K562 (cell line): ENCODE measurements around the gene GLRX2. TPM values are rescaled to one million over a fixed set of nuclear protein-coding genes. Genes with fewer than 3 reads are reported as not detected.

Source experiments
- ARNT ChIP-seq, 2 experiments: fragments of 450-650 bp; IDR thresholded peaks; 2 replicates each; pipeline ENCODE4 v1.6.1; 2016; ENCODE audit warnings: mild to moderate bottlenecking in 1 of 2
- ESRRB ChIP-seq: fragments of 250-450 bp; sonication (Bioruptor Pico); IDR thresholded peaks from 2 replicates; pipeline ENCODE4 v1.5.0; 2020; ENCODE audit warnings: mild to moderate bottlenecking, moderate library complexity, borderline replicate concordance
- FOXA1 ChIP-seq: fragments of 450-650 bp; IDR thresholded peaks from 2 replicates; pipeline ENCODE4 v1.6.1; 2016; ENCODE audit warnings: mild to moderate bottlenecking, borderline replicate concordance
- FOXK2 ChIP-seq, 2 experiments: fragments of 450-650 bp; IDR thresholded peaks in 1 of 2; conservative IDR thresholded peaks in 1 of 2; 2 replicates each; pipeline ENCODE4 v1.6.1; 2016; ENCODE audit warnings: low read depth in 2 of 2, mild to moderate bottlenecking in 1 of 2
- HCFC1 ChIP-seq: IDR thresholded peaks from 2 replicates; pipeline ENCODE4 v1.6.1; 2012; ENCODE audit warnings: low read depth, low read length, improper control_type of control experiment
- HDAC3 ChIP-seq: fragments of 450-650 bp; IDR thresholded peaks from 2 replicates; pipeline ENCODE4 v1.6.1; 2018; ENCODE audit warnings: borderline replicate concordance, mild to moderate bottlenecking, moderate library complexity; ENCODE audit not compliant: partially characterized antibody
- ILK ChIP-seq: fragments of 450-650 bp; IDR thresholded peaks from 2 replicates; pipeline ENCODE4 v1.6.1; 2016; ENCODE audit warnings: missing genetic modification characterization, low read depth, mild to moderate bottlenecking, missing compliant biosample characterization, moderate library complexity, borderline replicate concordance
- L3MBTL2 ChIP-seq: fragments of 450-650 bp; IDR thresholded peaks from 2 replicates; pipeline ENCODE4 v1.6.1; 2016; ENCODE audit warnings: mild to moderate bottlenecking, moderate library complexity
- MBD2 ChIP-seq: sonication (generic); IDR thresholded peaks from 2 replicates; pipeline ENCODE4 v1.6.1; 2016; ENCODE audit warnings: low read depth, borderline replicate concordance
- MCM2 ChIP-seq: fragments of 450-650 bp; IDR thresholded peaks from 2 replicates; pipeline ENCODE4 v1.6.1; 2017; ENCODE audit warnings: low read depth, mild to moderate bottlenecking
- MEIS2 ChIP-seq: fragments of 450-650 bp; IDR thresholded peaks from 2 replicates; pipeline ENCODE4 v1.6.1; 2014; ENCODE audit warnings: mild to moderate bottlenecking; ENCODE audit not compliant: partially characterized antibody
- MTA1 ChIP-seq: fragments of 450-650 bp; IDR thresholded peaks from 2 replicates; pipeline ENCODE4 v1.6.1; 2017; ENCODE audit warnings: borderline replicate concordance
- NFE2 ChIP-seq: IDR thresholded peaks from 2 replicates; pipeline ENCODE4 v1.6.1; 2014; ENCODE audit warnings: antibody characterized with exemption, low read depth
- NONO ChIP-seq, 2 experiments: fragments of 200-400 bp in 1 of 2; fragments of 450-650 bp in 1 of 2; formaldehyde crosslinking in 1 of 2; IDR thresholded peaks; 2 replicates each; pipeline ENCODE4 v1.6.1; 2017; ENCODE audit warnings: low read depth in 2 of 2, mild to moderate bottlenecking in 2 of 2, moderate library complexity in 2 of 2, low read length in 1 of 2
- RBM25 ChIP-seq: fragments of 200-400 bp; formaldehyde crosslinking; IDR thresholded peaks from 2 replicates; pipeline ENCODE4 v1.6.1; 2018; ENCODE audit warnings: low read length, low read depth, moderate library complexity; ENCODE audit not compliant: severe bottlenecking
- SUPT5H ChIP-seq: fragments of 450-650 bp; IDR thresholded peaks from 2 replicates; pipeline ENCODE4 v1.6.1; 2016
- TAF7 ChIP-seq: fragments of 450-650 bp; IDR thresholded peaks from 2 replicates; pipeline ENCODE4 v1.6.1; 2016; ENCODE audit warnings: missing genetic modification characterization, missing compliant biosample characterization
- TFAM ChIP-seq: fragments of 250-450 bp; sonication (Bioruptor Pico); conservative IDR thresholded peaks from 2 replicates; pipeline ENCODE4 v1.5.0; 2021; ENCODE audit warnings: mild to moderate bottlenecking, moderate library complexity
- ZBTB8A ChIP-seq: fragments of 450-650 bp; IDR thresholded peaks from 2 replicates; pipeline ENCODE4 v1.6.1; 2018; ENCODE audit warnings: mild to moderate bottlenecking, moderate library complexity; ENCODE audit not compliant: partially characterized antibody
- ZNF184 ChIP-seq: sonication (generic); formaldehyde crosslinking; IDR thresholded peaks from 2 replicates; pipeline ENCODE4 v1.5.0; 2020; ENCODE audit warnings: missing genetic modification reagents
- ZNF431 ChIP-seq: sonication (generic); formaldehyde crosslinking; IDR thresholded peaks from 2 replicates; pipeline ENCODE4 v1.8.0; 2022; ENCODE audit warnings: mild to moderate bottlenecking, missing genetic modification reagents
- ZNF583 ChIP-seq: fragments of 250-450 bp; sonication (Bioruptor Pico); IDR thresholded peaks from 2 replicates; pipeline ENCODE4 v1.4.0; 2020
- polyA plus RNA-seq, 8 experiments: library from polyadenylated mRNA; depleted of rRNA in 4 of 8; stranded (reverse) in 5 of 8; unstranded in 3 of 8; fragments of >200 nt; fragmentation: Nextera tagmentation in 2 of 8; fragmentation: Illumina TruSeq in 1 of 8; extraction: Ambion mirVana in 2 of 8; extraction: Trizol in 1 of 8; gene quantifications; 2 replicates each; pipeline versions ENCODE4 v1.2.1 to v1.2.3, GENCODE V29; 2011 to 2014; ENCODE audit warnings: inconsistent platforms in 1 of 8, missing spikeins in 1 of 8
- total RNA-seq, 7 experiments: library from RNA; depleted of rRNA in 6 of 7; stranded (reverse); fragments of >200 nt in 6 of 7; fragmentation: Illumina TruSeq in 2 of 7; extraction: Trizol in 2 of 7; gene quantifications; 2 replicates each; pipeline versions ENCODE4 v1.2.1 to v1.2.3, GENCODE V29; 2011 to 2021; ENCODE audit warnings: low replicate concordance in 1 of 7
- TF ChIP-seq, protein P1 (sequence below): sonication (generic); formaldehyde crosslinking; IDR thresholded peaks from 2 replicates; pipeline ENCODE4 v1.8.1; 2023; ENCODE audit warnings: mild to moderate bottlenecking, missing genetic modification reagents
- TF ChIP-seq, protein P2 (sequence below): fragments of 450-650 bp; IDR thresholded peaks from 2 replicates; pipeline ENCODE4 v1.7.0; 2016; ENCODE audit warnings: borderline replicate concordance
- TF ChIP-seq, protein P3 (sequence below): fragments of 250-450 bp; sonication (Bioruptor Pico); IDR thresholded peaks from 2 replicates; pipeline ENCODE4 v1.9.0; 2021; ENCODE audit warnings: mild to moderate bottlenecking
- TF ChIP-seq, protein P4 (sequence below): fragments of 450-650 bp; IDR thresholded peaks from 2 replicates; pipeline ENCODE4 v1.6.1; 2017; ENCODE audit warnings: antibody characterized with exemption

Gene GLRX2
- total and polyA plus RNA-seq, 9 of the 15 experiments (the other 6 are each of a cell fraction or from before 2014, with no cell fraction given) = 13.3 to 82.6 (median 55.1) TPM

DNA sequence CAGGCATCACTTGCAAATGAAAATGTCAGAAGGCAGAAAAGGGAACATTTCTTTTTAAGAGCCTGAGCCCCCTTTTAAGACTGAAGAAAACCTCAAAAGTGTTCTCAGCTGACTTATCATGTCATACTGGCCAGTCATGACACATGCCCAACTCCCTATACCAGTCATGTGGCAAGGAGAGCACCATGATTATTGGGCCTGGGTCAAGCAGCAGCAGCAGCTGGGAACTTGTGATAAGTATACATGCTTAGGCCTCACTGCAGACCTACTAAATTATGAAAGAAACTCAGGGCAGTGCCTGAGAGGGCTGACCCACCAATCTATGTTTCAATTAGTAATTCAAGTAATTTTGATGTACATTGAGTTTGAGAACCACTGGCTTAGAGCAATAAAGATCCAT, 37.2 kb downstream of the GLRX2 start (continued):
- TF ChIP-seq ZNF583 (CRISPR knock-in tag) = no peak
- TF ChIP-seq, protein P1, sequence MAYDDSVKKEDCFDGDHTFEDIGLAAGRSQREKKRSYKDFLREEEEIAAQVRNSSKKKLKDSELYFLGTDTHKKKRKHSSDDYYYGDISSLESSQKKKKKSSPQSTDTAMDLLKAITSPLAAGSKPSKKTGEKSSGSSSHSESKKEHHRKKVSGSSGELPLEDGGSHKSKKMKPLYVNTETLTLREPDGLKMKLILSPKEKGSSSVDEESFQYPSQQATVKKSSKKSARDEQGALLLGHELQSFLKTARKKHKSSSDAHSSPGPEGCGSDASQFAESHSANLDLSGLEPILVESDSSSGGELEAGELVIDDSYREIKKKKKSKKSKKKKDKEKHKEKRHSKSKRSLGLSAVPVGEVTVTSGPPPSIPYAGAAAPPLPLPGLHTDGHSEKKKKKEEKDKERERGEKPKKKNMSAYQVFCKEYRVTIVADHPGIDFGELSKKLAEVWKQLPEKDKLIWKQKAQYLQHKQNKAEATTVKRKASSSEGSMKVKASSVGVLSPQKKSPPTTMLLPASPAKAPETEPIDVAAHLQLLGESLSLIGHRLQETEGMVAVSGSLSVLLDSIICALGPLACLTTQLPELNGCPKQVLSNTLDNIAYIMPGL (CRISPR knock-in tag) = no peak
- TF ChIP-seq TAF7 = no peak
- no peak for TF ChIP-seq FOXA1
- TF ChIP-seq TFAM (CRISPR knock-in tag) = no peak
- no peak for TF ChIP-seq HDAC3
- TF ChIP-seq HCFC1 = no peak
- TF ChIP-seq MCM2 = no peak
- TF ChIP-seq, protein P2, sequence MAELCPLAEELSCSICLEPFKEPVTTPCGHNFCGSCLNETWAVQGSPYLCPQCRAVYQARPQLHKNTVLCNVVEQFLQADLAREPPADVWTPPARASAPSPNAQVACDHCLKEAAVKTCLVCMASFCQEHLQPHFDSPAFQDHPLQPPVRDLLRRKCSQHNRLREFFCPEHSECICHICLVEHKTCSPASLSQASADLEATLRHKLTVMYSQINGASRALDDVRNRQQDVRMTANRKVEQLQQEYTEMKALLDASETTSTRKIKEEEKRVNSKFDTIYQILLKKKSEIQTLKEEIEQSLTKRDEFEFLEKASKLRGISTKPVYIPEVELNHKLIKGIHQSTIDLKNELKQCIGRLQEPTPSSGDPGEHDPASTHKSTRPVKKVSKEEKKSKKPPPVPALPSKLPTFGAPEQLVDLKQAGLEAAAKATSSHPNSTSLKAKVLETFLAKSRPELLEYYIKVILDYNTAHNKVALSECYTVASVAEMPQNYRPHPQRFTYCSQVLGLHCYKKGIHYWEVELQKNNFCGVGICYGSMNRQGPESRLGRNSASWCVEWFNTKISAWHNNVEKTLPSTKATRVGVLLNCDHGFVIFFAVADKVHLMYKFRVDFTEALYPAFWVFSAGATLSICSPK = no peak
- TF ChIP-seq RBM25 = no peak
- peak; percentile 37; the same call in 1 of the 2 replicates for TF ChIP-seq L3MBTL2
- TF ChIP-seq MTA1 = no peak
- TF ChIP-seq SUPT5H = no peak
- TF ChIP-seq ZBTB8A = no peak
- no peak for TF ChIP-seq ZNF431 (CRISPR knock-in tag)
- TF ChIP-seq MEIS2 = peak; percentile 47
- TF ChIP-seq ESRRB (CRISPR knock-in tag) = no peak
- TF ChIP-seq FOXK2 (conservative IDR thresholded peaks at IDR 0.05 in 1 of 2, IDR thresholded peaks at IDR 0.05 in 1 of 2; ENCODE audit: low read depth in 2 of 2) = peak in 1 of 2 experiments; percentile 15; a peak in 1 of 4 replicates
- TF ChIP-seq, protein P3, sequence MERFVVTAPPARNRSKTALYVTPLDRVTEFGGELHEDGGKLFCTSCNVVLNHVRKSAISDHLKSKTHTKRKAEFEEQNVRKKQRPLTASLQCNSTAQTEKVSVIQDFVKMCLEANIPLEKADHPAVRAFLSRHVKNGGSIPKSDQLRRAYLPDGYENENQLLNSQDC = no peak
- TF ChIP-seq NONO (IDR thresholded peaks at IDR 0.05; ENCODE audit: low read depth in 2 of 2, low read length in 1 of 2) = no peak
- no peak for TF ChIP-seq ILK (tag)
- peak; percentile 12 to 47; a peak in 1 of 4 replicates for TF ChIP-seq ARNT (IDR thresholded peaks at IDR 0.05)
- peak; percentile 31; the same call in 1 of the 2 replicates for TF ChIP-seq NFE2
- TF ChIP-seq, protein P4, sequence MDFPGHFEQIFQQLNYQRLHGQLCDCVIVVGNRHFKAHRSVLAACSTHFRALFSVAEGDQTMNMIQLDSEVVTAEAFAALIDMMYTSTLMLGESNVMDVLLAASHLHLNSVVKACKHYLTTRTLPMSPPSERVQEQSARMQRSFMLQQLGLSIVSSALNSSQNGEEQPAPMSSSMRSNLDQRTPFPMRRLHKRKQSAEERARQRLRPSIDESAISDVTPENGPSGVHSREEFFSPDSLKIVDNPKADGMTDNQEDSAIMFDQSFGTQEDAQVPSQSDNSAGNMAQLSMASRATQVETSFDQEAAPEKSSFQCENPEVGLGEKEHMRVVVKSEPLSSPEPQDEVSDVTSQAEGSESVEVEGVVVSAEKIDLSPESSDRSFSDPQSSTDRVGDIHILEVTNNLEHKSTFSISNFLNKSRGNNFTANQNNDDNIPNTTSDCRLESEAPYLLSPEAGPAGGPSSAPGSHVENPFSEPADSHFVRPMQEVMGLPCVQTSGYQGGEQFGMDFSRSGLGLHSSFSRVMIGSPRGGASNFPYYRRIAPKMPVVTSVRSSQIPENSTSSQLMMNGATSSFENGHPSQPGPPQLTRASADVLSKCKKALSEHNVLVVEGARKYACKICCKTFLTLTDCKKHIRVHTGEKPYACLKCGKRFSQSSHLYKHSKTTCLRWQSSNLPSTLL = no peak
- no peak for TF ChIP-seq ZNF184 (CRISPR knock-in tag)
- no peak for TF ChIP-seq MBD2
